Caki2 (cell line): ENCODE results near the gene SLC7A9. TPM values are rescaled to one million over a fixed set of nuclear protein-coding genes. Genes with fewer than 3 reads are reported as not detected.
A peak's percentile ranks its signal among the peaks of the same experiment; 100 is the strongest.

Experiments used
- DNase-seq: peaks from one replicate; pipeline ENCODE4 v3.0.0-alpha.2; 2015; ENCODE audit warnings: low read depth
- in situ Hi-C: cut with HindIII; loops from 2 replicates; pipeline ENCODE4 v1.10.0; 2016; ENCODE audit warnings: low sequenced_read_pairs, low pct_unique_long_range_greater_than_20kb, mixed read lengths
- total RNA-seq: library from RNA; depleted of rRNA; stranded (reverse); fragments of >200 nt; shearing (Covaris generic); gene quantifications from 2 replicates; pipeline ENCODE4 v1.2.3, GENCODE V29; 2014; ENCODE audit warnings: low replicate concordance; rRNA removed

Gene SLC7A9
- 0.52 TPM in 1 of 2 replicates, not detected in the other for total RNA-seq

DNA sequence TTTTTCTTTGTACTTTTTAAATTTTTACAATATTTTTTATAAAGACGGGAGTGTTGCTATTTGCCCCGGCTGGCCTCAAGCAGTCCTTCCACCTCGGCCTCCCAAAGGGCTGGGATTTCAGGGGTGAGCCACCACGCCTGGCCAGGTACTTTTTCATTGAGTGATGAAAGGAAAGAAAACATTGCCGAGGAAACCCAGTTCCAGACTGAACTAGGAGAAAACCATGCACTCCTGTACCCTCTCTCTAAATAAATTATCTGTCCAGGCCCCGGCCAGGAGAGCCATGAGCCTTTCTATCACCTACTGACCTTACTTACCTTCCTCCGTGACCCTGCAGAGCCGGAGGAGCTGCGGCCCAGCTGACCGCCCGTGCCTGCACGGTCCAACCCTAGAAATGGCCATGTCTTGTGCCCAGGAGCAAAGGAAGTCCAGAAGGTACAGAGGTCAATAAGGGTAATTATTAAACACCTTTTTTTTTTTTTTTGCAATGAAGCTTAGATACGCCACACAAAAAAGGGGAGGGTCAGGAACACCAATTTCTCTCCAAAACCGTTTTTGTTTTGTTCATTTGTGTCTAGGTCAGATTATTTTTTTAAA, at the start of gene SLC7A9:
Gene SLC7A9 (minus strand): TSS at position 399 of the 597 bp plus-strand sequence. CDS start 1,233 bp downstream, outside the sequence.
- DNase-seq, result no peak
- in situ Hi-C loops, result no loop called here

DNA sequence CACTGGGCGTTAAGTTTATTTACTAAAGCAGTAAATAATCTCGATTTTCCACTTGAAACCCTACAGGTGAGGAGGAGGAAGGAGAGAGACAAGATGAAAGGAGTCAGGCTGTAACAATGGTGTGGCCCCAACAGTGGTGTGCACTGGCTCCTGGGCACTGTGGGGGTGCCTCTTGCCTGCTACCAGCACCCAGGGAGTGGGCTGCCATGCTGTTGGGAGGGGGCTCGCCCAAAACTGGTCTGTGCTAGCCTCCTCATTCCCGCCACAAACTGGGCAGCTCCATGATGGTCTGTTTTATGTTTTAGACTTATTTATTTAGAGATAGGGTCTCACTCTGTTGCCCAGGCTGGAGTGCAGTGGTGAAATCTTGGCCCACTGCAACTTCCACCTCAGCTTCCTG, 49.8 kb upstream of the SLC7A9 start:
- in situ Hi-C loops, result no loop called here
- no peak for DNase-seq

DNA sequence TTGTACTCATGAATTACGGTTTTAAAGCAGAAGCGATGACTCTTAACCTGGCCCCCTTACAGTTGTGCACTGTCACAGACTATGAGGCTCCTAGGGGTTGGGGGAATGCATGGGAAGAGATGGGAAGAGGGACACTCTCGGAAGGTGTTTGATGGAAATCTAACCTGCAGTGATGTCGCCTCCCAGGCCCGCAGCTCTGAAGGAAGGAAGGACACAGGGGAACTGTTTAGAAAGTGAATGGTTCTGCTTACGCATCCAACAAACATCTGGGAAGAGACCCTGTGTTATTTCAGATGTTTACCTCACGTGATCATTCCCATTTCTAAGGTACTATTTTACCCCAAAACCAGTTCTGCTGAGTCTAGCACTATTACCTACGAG, 48.0 kb upstream of the SLC7A9 start:
- DNase-seq, result no peak
- in situ Hi-C loops, result no loop called here

DNA sequence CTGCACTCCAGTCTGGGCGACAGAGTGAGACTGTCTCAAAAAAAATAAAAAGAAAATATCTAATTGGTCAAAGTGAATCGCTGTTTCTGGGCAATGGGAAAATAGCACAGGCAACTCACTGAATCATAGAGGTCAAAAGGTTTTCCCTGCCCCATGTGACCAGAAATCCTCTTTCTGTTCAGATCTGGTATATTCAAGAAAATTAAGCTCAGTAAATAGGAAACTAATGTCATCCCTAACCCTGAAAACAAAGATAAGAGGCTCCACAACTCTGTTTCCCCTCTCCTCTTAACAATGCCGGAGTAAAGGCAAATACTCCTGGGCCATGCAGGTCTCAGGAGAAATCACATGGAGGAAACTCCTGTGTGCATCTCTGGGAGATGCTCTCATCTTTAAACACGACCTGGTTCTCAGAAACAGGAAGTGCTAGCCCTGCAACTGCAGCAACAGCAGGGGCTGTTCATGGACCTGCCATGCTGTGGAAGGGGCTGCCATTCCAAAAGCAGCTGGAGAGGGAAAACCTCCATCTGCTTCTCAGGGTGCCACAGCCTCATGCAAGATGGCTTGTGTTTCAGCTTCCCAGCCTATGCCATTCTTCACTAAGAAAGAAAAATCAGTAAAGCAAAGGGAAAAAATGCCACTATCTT, 47.5 kb upstream of the SLC7A9 start:
- peak; percentile 10 for DNase-seq
- in situ Hi-C loops, result no loop called here

DNA sequence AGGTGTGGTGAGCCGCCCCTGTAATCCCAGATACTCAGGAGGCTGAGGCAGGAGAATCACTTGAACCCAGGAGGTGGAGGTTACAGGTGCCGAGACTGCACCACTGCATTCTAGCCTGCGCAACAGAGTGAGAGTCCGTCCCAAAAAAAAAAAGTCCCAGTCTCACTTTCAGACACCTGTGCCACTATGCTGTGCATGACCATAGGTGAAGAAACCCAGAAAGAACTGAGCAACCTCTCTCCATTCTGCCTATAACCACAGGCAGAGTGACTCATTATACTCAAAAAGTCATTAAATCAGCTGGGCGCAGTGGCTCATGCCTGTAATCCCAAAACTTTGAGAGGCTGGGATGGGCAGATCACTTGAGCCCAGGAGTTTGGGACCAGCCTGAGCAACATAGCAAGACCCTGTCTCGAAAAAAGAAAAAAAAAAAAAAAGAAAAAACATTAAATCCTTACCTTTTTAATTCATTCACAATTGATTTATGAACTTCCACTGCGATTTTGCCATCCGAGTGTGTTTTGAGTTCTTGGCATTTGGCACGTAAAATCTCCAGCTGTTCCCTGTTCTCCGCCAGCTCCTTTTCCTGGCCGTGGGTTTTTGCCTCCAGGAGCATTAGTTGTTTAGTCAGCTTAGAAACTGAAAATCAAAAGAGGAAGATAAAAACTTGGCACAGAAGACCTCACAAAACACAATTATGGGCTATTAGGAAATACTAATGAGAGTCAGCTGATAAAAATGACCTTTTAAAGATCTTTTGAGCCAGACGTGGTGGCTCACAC, 45.5 kb upstream of the SLC7A9 start:
- in situ Hi-C loops, result no loop called here
- no peak for DNase-seq

DNA sequence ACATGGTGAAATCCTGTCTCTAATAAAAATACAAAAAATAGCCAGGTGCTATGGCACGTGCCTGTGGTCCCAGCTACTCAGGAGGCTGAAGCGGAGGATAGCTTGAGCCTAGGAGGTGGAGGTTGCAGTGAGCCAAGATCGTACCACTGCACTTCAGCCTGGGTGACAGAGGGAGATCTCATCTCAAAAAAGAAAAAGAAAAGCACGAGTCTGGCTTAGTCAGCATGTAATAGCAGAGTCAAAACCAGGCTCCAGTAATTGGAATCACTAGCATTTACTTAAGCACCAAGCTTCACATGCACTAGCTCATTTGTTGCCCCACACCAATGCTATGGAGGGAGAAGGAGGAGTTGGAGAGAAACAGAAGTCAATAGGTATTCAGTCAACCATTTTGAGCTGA, 41.9 kb upstream of the SLC7A9 start:
- no peak for DNase-seq
- in situ Hi-C loops, result no loop called here

DNA sequence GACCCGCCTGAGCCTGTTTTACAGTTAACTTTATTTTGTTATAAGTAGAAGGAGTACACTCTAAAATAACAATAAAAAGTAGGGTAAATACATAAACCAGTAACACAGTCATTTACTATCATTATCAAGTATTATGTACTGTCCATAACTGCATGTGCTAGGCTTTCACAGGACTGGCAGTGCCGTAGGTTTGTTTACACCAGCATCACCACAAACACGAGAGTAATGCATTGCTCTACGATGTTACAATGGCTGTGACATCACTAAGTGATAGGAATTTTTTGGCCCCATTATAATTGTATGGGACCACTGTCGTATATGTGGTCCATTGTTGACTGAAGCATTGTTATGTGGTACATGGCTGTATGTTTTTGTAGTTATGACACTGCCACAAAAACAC, 41.3 kb upstream of the SLC7A9 start:
- in situ Hi-C loops, result no loop called here
- DNase-seq, result no peak

DNA sequence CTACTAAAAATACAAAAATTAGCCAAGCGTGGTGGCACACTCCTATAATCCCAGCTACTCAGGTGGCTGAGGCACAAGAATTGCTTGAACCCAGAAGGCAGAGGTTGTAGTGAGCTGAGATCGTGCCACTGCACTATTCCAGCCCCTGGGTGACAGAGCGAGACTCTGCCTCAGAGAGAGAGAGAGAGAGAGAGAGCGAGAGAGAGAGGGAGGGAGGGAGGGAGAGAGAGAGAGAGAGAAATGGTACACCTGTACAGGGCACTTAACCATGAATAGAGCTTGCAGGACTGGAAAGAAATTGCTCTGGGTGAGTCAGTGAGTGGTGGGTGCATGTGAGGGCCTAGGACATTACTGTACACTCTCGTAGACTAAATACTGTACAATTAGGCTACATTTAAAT, 40.5 kb upstream of the SLC7A9 start:
- DNase-seq, result no peak
- in situ Hi-C loops, result no loop called here

DNA sequence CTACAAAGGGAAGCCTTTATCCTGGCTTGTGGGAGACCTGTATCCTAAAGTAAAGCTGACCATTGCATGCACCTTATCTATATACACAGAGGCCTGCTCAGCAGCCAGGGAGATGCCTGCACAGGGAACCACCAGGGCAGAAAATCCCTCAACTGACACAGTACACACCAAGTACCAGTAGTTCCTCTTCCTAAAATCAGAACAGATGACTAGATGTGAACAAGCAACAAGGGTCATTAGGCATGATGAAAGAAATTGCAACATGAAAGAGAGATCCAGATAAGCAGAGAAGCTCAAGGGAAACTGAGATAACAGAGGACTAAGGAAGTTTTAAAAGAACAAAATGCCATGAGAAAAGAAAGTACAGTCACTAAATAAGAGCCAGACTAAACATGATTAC, 39.7 kb upstream of the SLC7A9 start:
- in situ Hi-C loops, result no loop called here

DNA sequence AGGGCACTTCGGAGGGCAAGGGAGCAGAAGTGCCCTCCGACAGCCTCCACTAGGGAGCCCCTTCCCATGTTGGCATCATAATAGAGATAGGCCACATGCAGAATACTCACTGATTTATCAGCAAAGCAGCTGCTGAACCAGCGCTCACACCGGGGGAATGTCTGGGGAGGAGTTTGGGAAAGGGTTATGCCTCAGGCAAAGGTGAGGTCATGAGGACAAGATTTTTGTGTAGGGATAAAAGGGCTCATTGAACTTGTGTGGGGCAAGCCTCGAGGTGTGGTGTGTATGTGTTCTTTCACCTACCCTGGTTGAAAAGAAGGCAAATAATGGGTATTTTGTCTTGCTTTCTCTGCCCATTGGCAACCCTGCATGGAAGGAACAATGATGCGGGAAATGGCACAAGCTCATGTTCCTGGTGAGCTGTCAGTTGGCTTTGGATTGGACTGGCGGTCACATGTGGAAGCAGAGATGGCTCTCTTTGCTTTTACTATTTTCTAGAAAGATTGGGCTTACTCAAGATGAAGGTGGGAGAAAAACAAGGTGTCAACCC, 39.1 kb upstream of the SLC7A9 start:
- no peak for DNase-seq
- in situ Hi-C loops, result no loop called here

More for the DNA sequence above, 39.7 kb upstream of the SLC7A9 start:
- DNase-seq, result no peak

DNA sequence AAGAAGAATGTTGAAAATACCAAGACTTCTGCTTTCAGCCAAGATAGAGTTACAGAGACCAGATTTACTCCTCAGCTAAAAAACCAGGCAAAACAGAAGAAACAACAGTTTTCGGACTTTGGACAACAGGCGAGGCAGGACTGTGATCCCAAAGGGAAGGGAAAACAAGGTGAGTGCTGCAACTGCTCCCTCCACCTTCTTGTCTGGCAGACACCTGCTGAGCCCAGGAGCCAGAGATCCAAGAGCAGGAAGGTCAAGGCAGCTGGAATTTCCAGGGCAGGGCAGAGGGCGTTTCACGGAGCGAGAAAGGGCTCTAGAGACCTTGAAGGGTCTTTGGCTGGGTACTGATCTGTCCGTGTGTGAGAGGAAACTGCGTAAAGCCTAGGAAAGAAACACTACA, 32.9 kb upstream of the SLC7A9 start:
- DNase-seq, result no peak
- in situ Hi-C loops, result no loop called here

DNA sequence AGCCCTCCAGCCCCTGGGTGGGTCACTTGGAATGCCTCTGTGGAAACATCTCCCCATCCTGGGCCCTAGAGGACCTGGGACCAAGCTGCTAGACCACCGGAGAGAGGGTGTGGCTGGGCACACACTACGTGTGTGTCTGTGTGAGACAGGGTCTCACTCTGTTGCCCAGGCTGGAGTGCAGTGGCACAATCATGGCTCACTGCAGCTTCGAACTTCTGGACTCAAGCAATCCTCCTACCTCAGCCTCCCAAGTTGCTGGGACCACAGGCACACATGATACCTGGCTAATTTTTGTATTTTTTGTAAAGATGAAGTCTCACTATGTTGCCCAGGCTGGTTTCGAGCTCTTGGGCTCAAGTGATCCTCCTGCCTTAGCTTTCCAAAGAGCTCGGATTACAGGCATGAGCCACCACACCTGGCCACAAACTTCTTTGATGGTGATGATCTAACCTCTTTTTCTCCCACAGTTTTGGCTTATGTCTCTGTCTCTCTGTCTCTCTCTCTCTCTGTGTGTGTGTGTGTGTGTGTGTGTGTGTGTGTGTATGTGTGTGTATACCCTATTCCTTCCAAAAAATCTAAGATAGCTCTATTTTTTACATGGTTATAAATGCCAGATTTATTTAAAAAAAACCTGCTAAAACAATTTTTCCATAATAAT, 32.1 kb upstream of the SLC7A9 start:
- no peak for DNase-seq
- in situ Hi-C loops, result no loop called here

DNA sequence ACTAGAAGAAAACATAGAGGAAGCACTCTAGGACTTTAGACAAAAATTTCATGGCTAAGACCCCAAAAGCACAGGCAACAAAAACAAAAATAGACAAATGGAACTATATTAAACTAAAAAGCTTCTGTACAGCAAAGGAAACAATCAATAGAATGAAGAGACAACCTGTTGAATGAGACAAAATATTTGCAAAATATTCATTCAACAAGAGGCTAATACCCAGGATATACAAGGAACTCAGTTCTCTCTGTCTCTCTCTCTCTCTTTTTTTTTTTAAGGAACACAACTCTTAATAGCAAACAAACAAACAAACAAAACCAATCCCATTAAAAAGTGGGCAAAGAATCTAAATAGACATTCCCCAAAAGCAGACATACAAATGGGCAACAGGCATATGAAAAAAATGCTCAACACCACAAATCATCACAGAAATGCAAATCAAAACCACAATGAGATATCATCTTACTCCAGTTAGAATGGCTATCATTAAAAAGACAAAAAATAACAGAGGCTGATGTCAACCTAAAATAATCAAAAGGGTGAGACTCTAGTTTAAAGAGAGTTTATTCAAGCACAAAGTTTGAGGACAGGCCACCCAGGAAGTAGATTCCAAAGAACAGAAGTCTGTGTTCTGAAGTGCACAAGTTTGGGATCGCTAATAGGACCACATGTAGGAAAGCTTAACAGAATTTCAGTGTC, 27.1 kb upstream of the SLC7A9 start:
- no peak for DNase-seq
- in situ Hi-C loops, result no loop called here

DNA sequence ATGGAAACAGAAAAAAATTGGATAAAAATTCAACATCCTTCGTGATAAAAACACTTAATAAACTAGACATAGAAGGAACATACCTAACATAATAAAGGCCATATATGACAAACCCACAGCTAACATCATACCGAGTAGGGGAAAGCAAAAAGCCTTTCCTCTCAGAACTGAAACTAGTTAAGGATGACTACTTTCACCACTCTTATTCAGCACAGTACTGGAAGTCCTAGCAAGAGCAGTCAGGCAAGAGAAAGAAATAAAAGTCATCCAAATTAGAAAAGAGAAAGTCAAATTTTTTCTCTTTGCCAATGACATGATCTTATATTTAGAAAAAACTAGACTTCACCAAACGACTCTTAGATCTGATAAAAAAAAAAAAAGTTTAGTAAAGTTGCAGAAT, 25.8 kb upstream of the SLC7A9 start:
- in situ Hi-C loops, result no loop called here
- DNase-seq, result no peak

DNA sequence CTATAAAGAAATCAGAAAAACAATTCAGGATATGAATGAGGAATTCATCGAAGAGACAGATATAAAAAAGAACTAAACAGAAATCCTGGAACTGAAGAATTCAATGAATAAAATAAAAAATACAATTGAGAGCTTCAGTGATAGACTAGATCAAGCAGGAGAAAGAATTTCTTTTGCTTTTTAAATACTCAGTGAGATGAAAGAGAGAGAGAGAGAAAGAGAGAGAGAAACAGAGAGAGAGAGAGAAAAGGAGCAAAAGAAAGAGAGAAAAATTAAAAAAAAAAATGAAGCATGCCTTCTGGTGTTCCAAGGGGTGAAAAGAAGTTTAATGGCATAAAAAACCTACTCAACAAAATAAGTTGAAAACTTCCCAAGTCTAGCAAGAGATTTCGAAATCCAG, 22.0 kb upstream of the SLC7A9 start:
- peak; percentile 19 for DNase-seq
- in situ Hi-C loops, result no loop called here

DNA sequence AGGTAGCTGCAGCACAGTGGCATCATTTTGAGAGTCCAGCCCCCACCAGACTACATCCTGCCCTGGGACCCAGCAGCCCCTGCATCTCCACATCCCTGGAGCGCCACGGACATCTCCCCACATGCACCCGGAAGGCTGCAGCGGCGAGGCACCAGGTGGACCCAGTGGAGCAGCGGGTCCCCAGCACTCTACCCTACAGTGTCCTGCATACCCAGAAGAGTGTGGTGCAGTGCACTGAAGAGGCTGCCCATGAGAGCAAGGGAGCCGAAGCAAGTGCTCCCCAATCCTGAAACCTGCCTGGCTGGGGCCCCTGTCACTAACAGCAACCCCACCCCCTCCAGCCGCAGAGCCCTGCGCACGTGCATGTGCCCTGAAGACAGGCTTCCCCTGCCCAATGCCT, 21.3 kb upstream of the SLC7A9 start:
- no peak for DNase-seq
- in situ Hi-C loops, result no loop called here

DNA sequence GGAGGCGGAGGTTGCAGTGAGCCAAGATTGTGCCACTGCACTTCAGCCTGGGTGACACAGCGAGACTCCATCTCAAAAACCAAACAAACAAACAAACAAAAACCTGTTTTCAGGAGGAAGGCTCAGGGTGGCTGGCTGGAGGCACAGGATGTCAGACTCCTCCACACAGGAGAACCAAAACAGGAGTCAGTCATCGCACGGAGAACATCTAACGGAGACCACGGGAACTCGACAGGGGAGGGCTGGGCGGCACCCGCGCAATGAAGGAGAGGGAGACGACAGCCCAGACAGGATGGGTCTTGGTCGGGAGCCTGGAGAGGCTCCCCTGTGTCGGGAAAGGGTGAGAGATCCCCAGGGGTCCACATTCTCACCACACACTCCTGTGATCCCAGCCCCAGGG, 20.8 kb upstream of the SLC7A9 start:
- in situ Hi-C loops, result no loop called here
- DNase-seq, result no peak
